Left forelimb (tissue), 1 donor: ENCODE results near the gene RALGAPB.

Source experiments
- DNase-seq: peaks from one replicate; pipeline ENCODE4 v3.0.0-alpha.2; 2018; ENCODE audit warnings: low spot score

Gene RALGAPB

GRCh38 chr20:38548356-38549083 is 75.9 kb downstream of the RALGAPB start:
- DNase-seq = no peak

- no peak for DNase-seq
Observed at GRCh38 chr20:38550274-38550673, 77.6 kb downstream of the RALGAPB start.

- DNase-seq = no peak
Observed at GRCh38 chr20:38551056-38551626, 78.5 kb downstream of the RALGAPB start.

- no peak for DNase-seq
Observed at GRCh38 chr20:38554986-38555385, 82.3 kb downstream of the RALGAPB start.

GRCh38 chr20:38555395-38555794 is 82.8 kb downstream of the RALGAPB start:
- DNase-seq = no peak

- no peak for DNase-seq
Observed at GRCh38 chr20:38557174-38557573, 84.5 kb downstream of the RALGAPB start.

- no peak for DNase-seq
Observed at GRCh38 chr20:38558596-38559360, 86.1 kb downstream of the RALGAPB start.

- no peak for DNase-seq
Observed at GRCh38 chr20:38559764-38560163, 87.1 kb downstream of the RALGAPB start.

- DNase-seq = no peak
Observed at GRCh38 chr20:38563802-38564431, 91.3 kb downstream of the RALGAPB start.

GRCh38 chr20:38564680-38565079 is 92.0 kb downstream of the RALGAPB start:
- DNase-seq = no peak

- no peak for DNase-seq
Observed at GRCh38 chr20:38566036-38566598, 93.5 kb downstream of the RALGAPB start.

- DNase-seq = no peak
Observed at GRCh38 chr20:38569747-38570525, 97.3 kb downstream of the RALGAPB start.

- no peak for DNase-seq
Observed at GRCh38 chr20:38573413-38573812, 100.8 kb downstream of the RALGAPB start.

- DNase-seq = no peak
Observed at GRCh38 chr20:38579219-38579910, 106.7 kb downstream of the RALGAPB start.

- no peak for DNase-seq
Observed at GRCh38 chr20:38579921-38580320, 107.3 kb downstream of the RALGAPB start.

- no peak for DNase-seq
Observed at GRCh38 chr20:38581013-38581412, 108.4 kb downstream of the RALGAPB start, which contains the start of gene ADIG. TSS of gene ADIG (plus strand) at chr20:38581197. CDS start at chr20:38581251, 54 bp downstream.

- DNase-seq = no peak
Observed at GRCh38 chr20:38581830-38582358, 109.3 kb downstream of the RALGAPB start.

- DNase-seq = no peak
Observed at GRCh38 chr20:38583306-38583705, 110.7 kb downstream of the RALGAPB start.

- DNase-seq = no peak
Observed at GRCh38 chr20:38584099-38584763, 111.6 kb downstream of the RALGAPB start.
